SK-N-SH (cell line): ENCODE data around the gene NAV2. TPM values are rescaled to one million over a fixed set of nuclear protein-coding genes. Genes with fewer than 3 reads are reported as not detected.
A peak's percentile ranks its signal among the peaks of the same experiment; 100 is the strongest.

Source experiments
- CTCF ChIA-PET: fragments of 300-600, 350-600 bp; formaldehyde crosslinking; extraction: SDS; loops from one replicate; lab custom pipeline; 2021; lab: Yijun Ruan, JAX
- POLR2A ChIA-PET: fragments of 350-600 bp; sonication (Branson Sonifier 250); formaldehyde crosslinking; extraction: SDS; loops from one replicate; lab custom pipeline; 2020; ENCODE audit warnings: antibody characterized with exemption, inconsistent platforms; lab: Yijun Ruan, JAX
- DNase-seq: peaks from one replicate; pipeline ENCODE4 v3.0.0; 2012
- H2AFZ ChIP-seq: fragments of 200-600 bp; sonication (generic); 2 replicates; pipeline ENCODE4 v1.8.1; 2016; ENCODE audit warnings: antibody characterized with exemption, mild to moderate bottlenecking, low read depth
- H3F3A ChIP-seq: fragments of 200-600 bp; sonication (generic); replicated peaks from 2 replicates; pipeline ENCODE3; 2016; ENCODE audit warnings: antibody characterized with exemption, mild to moderate bottlenecking; ENCODE audit not compliant: insufficient read depth
- H3K27ac ChIP-seq, 2 experiments: fragments of 200-500 bp in 1 of 2; fragments of 200-600 bp in 1 of 2; sonication (Bioruptor generic) in 1 of 2; sonication (generic), shearing (Covaris generic) in 1 of 2; 2 replicates each; pipeline versions ENCODE4 v1.5.1 to v1.6.1; 2014 to 2016; ENCODE audit warnings: low read depth in 2 of 2, inconsistent platforms in 1 of 2, low read length in 1 of 2, mild to moderate bottlenecking in 1 of 2, mixed read lengths in 1 of 2
- H3K27me3 ChIP-seq: fragments of 200-600 bp; sonication (generic), shearing (Covaris generic); 2 replicates; pipeline ENCODE4 v1.6.1; 2016; ENCODE audit warnings: mixed run types; ENCODE audit not compliant: insufficient read depth
- H3K36me3 ChIP-seq, 2 experiments: fragments of 200-500 bp in 1 of 2; fragments of 200-600 bp in 1 of 2; sonication (Bioruptor generic) in 1 of 2; sonication (generic) in 1 of 2; replicated peaks in 1 of 2; 2 replicates each; pipeline versions ENCODE3 to v1.5.1; 2014 to 2016; ENCODE audit warnings: low read length in 1 of 2, mild to moderate bottlenecking in 1 of 2; ENCODE audit not compliant: insufficient read depth in 2 of 2, control insufficient read depth in 1 of 2
- H3K4me1 ChIP-seq, 2 experiments: fragments of 200-500 bp in 1 of 2; fragments of 200-600 bp in 1 of 2; sonication (Bioruptor generic) in 1 of 2; sonication (generic), shearing (Covaris generic) in 1 of 2; 2 replicates each; pipeline versions ENCODE4 v1.5.1 to v1.6.1; 2014 to 2016; ENCODE audit warnings: low read depth in 1 of 2, low read length in 1 of 2, mixed run types in 1 of 2; ENCODE audit not compliant: insufficient read depth in 2 of 2, control insufficient read depth in 1 of 2
- H3K4me2 ChIP-seq: fragments of 200-600 bp; sonication (generic), shearing (Covaris generic); 2 replicates; pipeline ENCODE4 v1.6.1; 2017; ENCODE audit warnings: mixed run types
- H3K4me3 ChIP-seq, 2 experiments: fragments of 200-500 bp in 1 of 2; fragments of 200-600 bp in 1 of 2; sonication (Bioruptor generic) in 1 of 2; sonication (generic), shearing (Covaris generic) in 1 of 2; 2 replicates each; pipeline versions ENCODE4 v1.5.1 to v1.8.1; 2014 to 2016; ENCODE audit warnings: low read depth in 2 of 2, inconsistent platforms in 1 of 2, low read length in 1 of 2, mild to moderate bottlenecking in 1 of 2, mixed read lengths in 1 of 2, moderate library complexity in 1 of 2
- H3K79me2 ChIP-seq: fragments of 200-600 bp; sonication (generic); 2 replicates; pipeline ENCODE4 v1.8.1; 2017; ENCODE audit warnings: mild to moderate bottlenecking; ENCODE audit not compliant: insufficient read depth
- H3K9ac ChIP-seq: fragments of 200-600 bp; sonication (generic); 2 replicates; pipeline ENCODE4 v1.6.1; 2017; ENCODE audit warnings: mixed run types
- H3K9me2 ChIP-seq: fragments of 200-600 bp; sonication (generic); 2 replicates; pipeline ENCODE4 v1.6.1; 2017; ENCODE audit warnings: mixed run types
- H3K9me3 ChIP-seq: fragments of 200-600 bp; sonication (generic); 2 replicates; pipeline ENCODE4 v1.6.1; 2017; ENCODE audit warnings: mixed run types, mild to moderate bottlenecking, moderate library complexity
- H4K20me1 ChIP-seq: fragments of 200-600 bp; sonication (generic); 2 replicates; pipeline ENCODE4 v1.6.1; 2017; ENCODE audit warnings: mild to moderate bottlenecking, mixed run types; ENCODE audit not compliant: insufficient read depth
- ELF1 ChIP-seq: IDR thresholded peaks from 2 replicates; pipeline ENCODE4 v1.4.0; 2012
- EP300 ChIP-seq, 2 experiments: IDR thresholded peaks; 2 replicates each; pipeline versions ENCODE4 v1.4.0 to v1.6.1; 2012; ENCODE audit warnings: borderline replicate concordance in 1 of 2, low read depth in 1 of 2, low read length in 1 of 2
- FOSL2 ChIP-seq: IDR thresholded peaks from 2 replicates; pipeline ENCODE4 v1.4.0; 2012; ENCODE audit warnings: low read depth, mild to moderate bottlenecking, moderate library complexity, borderline replicate concordance
- FOXJ3 ChIP-seq: sonication (generic); formaldehyde crosslinking; IDR thresholded peaks from 2 replicates; pipeline ENCODE4 v1.5.1; 2020; ENCODE audit warnings: mild to moderate bottlenecking, missing genetic modification reagents
- GABPA ChIP-seq: IDR thresholded peaks from 2 replicates; pipeline ENCODE4 v1.4.0; 2012; ENCODE audit warnings: low read depth, mild to moderate bottlenecking
- MAX ChIP-seq: IDR thresholded peaks from 2 replicates; pipeline ENCODE4 v1.4.0; 2012; ENCODE audit warnings: low read depth
- MEF2A ChIP-seq: IDR thresholded peaks from 2 replicates; pipeline ENCODE4 v1.4.0; 2012; ENCODE audit warnings: low read depth, borderline replicate concordance
- NRF1 ChIP-seq: IDR thresholded peaks from 2 replicates; pipeline ENCODE4 v1.6.1; 2012; ENCODE audit warnings: low read depth, mild to moderate bottlenecking, low read length
- PBX3 ChIP-seq: IDR thresholded peaks from 2 replicates; pipeline ENCODE4; 2012
- SIN3A ChIP-seq: IDR thresholded peaks from 2 replicates; pipeline ENCODE4 v1.6.1; 2012; ENCODE audit warnings: low read depth, mild to moderate bottlenecking, low read length, moderate library complexity, borderline replicate concordance
- TCF12 ChIP-seq: IDR thresholded peaks from 2 replicates; pipeline ENCODE4 v1.4.0; 2012
- YY1 ChIP-seq: IDR thresholded peaks from 2 replicates; pipeline ENCODE4 v1.4.0; 2012; ENCODE audit warnings: low read depth, mild to moderate bottlenecking
- WGBS: methylation state at CpG from one replicate; pipeline ENCODE4 v1.1.6; 2017; ENCODE audit warnings: low lambda C conversion rate; 5-methylcytosine and 5-hydroxymethylcytosine counted together
- polyA plus RNA-seq, 3 experiments: library from polyadenylated mRNA; depleted of rRNA; stranded (reverse); fragments of >200 nt; gene quantifications; 2 replicates each; pipeline ENCODE4 v1.2.3, GENCODE V29; 2012
- TF ChIP-seq, protein P1 (sequence below): fragments of 200-600 bp; sonication (generic); IDR thresholded peaks from 2 replicates; pipeline ENCODE4 v1.6.1; 2017; ENCODE audit warnings: antibody characterized with exemption, mild to moderate bottlenecking, moderate library complexity

The NAV2 gene
- polyA plus RNA-seq, 1 of the 3 experiments (the other 2 are of a cell fraction): 26.2 TPM

- Histone ChIP-seq H3K27ac (no peak overlapping the region; a peak in 1 of 4 replicates), H3K79me2 (peaks cover 93% of the 10 kb centered on the region), H3K9ac (no peak overlapping the region), H3K9me3 (no peaks in the 10 kb centered on the region), H3K4me1 (peaks cover 41 to 74% of the 10 kb centered on the region in 2 experiments), H3K36me3 (peaks cover 63 to 76% of the 10 kb centered on the region in 2 experiments)
- TF ChIP-seq FOXJ3 (CRISPR knock-in tag): no peak
- no peak for TF ChIP-seq MAX
- TF ChIP-seq, all 33 proteins: peak for 0
- no peak for DNase-seq
- no peak overlapping the region for H3K4me2 ChIP-seq
- peaks cover 25% of the 10 kb centered on the region for H3F3A ChIP-seq
- ChIA-PET POLR2A (no interaction called here), CTCF (no interaction called here)
- 94% methylated on average over 3 of the region's 4 CpGs for WGBS
- no peak overlapping the region for H3K4me3 ChIP-seq
- no peaks in the 10 kb centered on the region for H3K9me2 ChIP-seq
- H2AFZ ChIP-seq: no peak overlapping the region
- no peaks in the 10 kb centered on the region for H3K27me3 ChIP-seq
- H4K20me1 ChIP-seq: peaks cover 64% of the 10 kb centered on the region
Observed at GRCh38 chr11:19956228-19956627, 243.6 kb downstream of the NAV2 start.

DNA sequence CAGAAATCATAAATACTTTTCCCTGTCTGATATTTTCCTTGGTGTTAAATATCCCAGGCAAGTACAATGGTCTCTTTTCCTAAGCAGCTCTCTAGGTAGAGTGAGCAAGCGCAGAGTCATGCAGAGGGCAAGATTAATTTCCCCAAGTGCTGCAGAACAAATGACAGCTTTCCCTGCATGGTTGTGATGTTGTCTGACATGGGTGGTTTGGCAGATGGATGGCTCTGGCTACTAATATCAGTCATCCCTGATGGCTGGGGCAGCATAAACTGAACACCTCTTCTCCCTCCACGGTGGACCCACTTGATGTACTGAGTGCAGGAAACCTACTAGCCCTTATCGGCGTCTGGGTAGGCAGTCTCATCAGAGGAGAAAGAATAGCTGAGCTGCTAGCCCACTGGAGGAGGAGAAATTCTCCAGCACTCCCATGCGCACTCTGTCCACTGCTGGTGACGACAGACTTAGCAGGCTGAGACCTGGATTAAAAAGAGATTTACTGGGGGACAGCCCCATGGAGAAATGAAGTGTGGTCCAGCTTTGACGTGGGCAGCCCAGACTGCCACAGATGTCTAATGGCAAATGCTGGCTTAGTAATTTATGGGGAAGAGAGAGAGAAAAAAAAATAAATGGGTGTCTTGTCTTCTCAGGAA is 244.8 kb downstream of the NAV2 start:
- no peak overlapping the region for H2AFZ ChIP-seq
- H3K27ac ChIP-seq: peak overlapping the region in 1 of 2 experiments; percentile 37; a peak in 1 of 4 replicates
- H3K9ac ChIP-seq: no peak overlapping the region
- H3K27me3 ChIP-seq: no peaks in the 10 kb centered on the region
- CTCF ChIA-PET: interaction anchor here (0.8 to 1.1 kb wide), 4 partner anchors 41 to 397 kb away, joined by 3 to 4 read pairs (median 4); no protein-coding TSS in a partner anchor
- peaks cover 73 to 77% of the 10 kb centered on the region in 2 experiments for H3K36me3 ChIP-seq
- H4K20me1 ChIP-seq: peaks cover 74% of the 10 kb centered on the region
- H3K4me1 ChIP-seq: peaks cover 33 to 65% of the 10 kb centered on the region in 2 experiments
- no peak overlapping the region for H3K4me3 ChIP-seq
- WGBS: 83% methylated on average over 7 of the region's 7 CpGs
- no peaks in the 10 kb centered on the region for H3K9me2 ChIP-seq
- POLR2A ChIA-PET: no interaction called here
- no peaks in the 10 kb centered on the region for H3K9me3 ChIP-seq
- peak; percentile 63 for TF ChIP-seq PBX3
- TF ChIP-seq MEF2A: no peak
- TF ChIP-seq NRF1: no peak
- TF ChIP-seq MAX: no peak
- TF ChIP-seq SIN3A: no peak
- TF ChIP-seq FOSL2: no peak
- 0 out of 2 replicates have a peak, but pooled peaks have one; percentile 10 for TF ChIP-seq TCF12
- no peak for TF ChIP-seq EP300 (IDR thresholded peaks at IDR 0.05; ENCODE audit: borderline replicate concordance in 1 of 2, low read depth in 1 of 2, low read length in 1 of 2)
- TF ChIP-seq FOXJ3 (CRISPR knock-in tag): no peak
- no peak for TF ChIP-seq YY1
- TF ChIP-seq, protein P1, sequence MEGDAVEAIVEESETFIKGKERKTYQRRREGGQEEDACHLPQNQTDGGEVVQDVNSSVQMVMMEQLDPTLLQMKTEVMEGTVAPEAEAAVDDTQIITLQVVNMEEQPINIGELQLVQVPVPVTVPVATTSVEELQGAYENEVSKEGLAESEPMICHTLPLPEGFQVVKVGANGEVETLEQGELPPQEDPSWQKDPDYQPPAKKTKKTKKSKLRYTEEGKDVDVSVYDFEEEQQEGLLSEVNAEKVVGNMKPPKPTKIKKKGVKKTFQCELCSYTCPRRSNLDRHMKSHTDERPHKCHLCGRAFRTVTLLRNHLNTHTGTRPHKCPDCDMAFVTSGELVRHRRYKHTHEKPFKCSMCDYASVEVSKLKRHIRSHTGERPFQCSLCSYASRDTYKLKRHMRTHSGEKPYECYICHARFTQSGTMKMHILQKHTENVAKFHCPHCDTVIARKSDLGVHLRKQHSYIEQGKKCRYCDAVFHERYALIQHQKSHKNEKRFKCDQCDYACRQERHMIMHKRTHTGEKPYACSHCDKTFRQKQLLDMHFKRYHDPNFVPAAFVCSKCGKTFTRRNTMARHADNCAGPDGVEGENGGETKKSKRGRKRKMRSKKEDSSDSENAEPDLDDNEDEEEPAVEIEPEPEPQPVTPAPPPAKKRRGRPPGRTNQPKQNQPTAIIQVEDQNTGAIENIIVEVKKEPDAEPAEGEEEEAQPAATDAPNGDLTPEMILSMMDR: no peak
- TF ChIP-seq ELF1: no peak
- no peak for TF ChIP-seq GABPA
- TF ChIP-seq, all 33 proteins: peak for 2
- no peak for DNase-seq
- Histone ChIP-seq H3K79me2 (peaks cover 97% of the 10 kb centered on the region), H3K4me2 (no peak overlapping the region), H3F3A (peaks cover 18% of the 10 kb centered on the region)
